Effector memory CD4-positive, alpha-beta T cell (primary cell): ENCODE results near the gene C6orf141.

Source experiments
- DNase-seq, 3 donors: peaks; one replicate each; pipeline ENCODE4 v3.0.0-alpha.2; 2020
- H3K27ac ChIP-seq: 2 replicates; pipeline ENCODE4 v1.7.0; 2013; ENCODE audit warnings: mild to moderate bottlenecking, low read length, moderate library complexity; ENCODE audit not compliant: insufficient read depth, poor library complexity, severe bottlenecking
- H3K27me3 ChIP-seq: replicated peaks from 2 replicates; pipeline ENCODE4 v1.7.0; 2013; ENCODE audit warnings: mild to moderate bottlenecking, low read length; ENCODE audit not compliant: insufficient read depth, control insufficient read depth, poor library complexity, severe bottlenecking
- H3K36me3 ChIP-seq: 2 replicates; pipeline ENCODE4 v1.7.0; 2013; ENCODE audit warnings: mild to moderate bottlenecking, low read length, moderate library complexity; ENCODE audit not compliant: control insufficient read depth, insufficient read depth
- H3K4me1 ChIP-seq: 2 replicates; pipeline ENCODE4 v1.7.0; 2013; ENCODE audit warnings: low read length, mild to moderate bottlenecking; ENCODE audit not compliant: control insufficient read depth, insufficient read depth, poor library complexity, severe bottlenecking
- H3K4me3 ChIP-seq: 2 replicates; pipeline ENCODE4 v1.7.0; 2013; ENCODE audit warnings: low read length, low read depth, mild to moderate bottlenecking; ENCODE audit not compliant: insufficient read depth, poor library complexity, severe bottlenecking
- H3K9me3 ChIP-seq: 2 replicates; pipeline ENCODE4 v1.7.0; 2013; ENCODE audit warnings: mild to moderate bottlenecking, low read length, moderate library complexity; ENCODE audit not compliant: control insufficient read depth

C6orf141 gene

DNA sequence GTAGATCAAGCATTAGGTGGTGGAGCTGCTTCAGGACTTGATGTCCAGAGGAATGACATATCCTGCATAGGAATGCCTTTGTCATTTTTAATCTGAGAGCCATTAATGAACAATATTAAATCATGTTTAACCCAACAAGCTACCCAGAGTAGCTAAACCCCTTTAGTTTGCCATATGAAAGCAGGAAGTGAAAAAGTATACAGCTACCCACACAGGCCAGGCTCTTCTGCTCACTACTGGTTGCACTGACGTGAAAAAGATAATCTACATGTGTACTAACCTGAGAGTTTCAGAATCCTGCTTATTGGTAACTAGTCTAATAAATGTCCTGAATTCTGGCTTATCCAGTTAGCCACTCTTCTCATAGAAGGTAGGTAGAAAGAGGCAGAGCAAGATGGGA, 30.8 kb upstream of the C6orf141 start:
- Histone ChIP-seq H3K27ac (no peak overlapping the region), H3K4me3 (no peak overlapping the region), H3K27me3 (peaks cover 3% of the 10 kb centered on the region), H3K9me3 (no peaks in the 10 kb centered on the region), H3K4me1 (no peaks in the 10 kb centered on the region), H3K36me3 (no peaks in the 10 kb centered on the region)
- DNase-seq: no peak

DNA sequence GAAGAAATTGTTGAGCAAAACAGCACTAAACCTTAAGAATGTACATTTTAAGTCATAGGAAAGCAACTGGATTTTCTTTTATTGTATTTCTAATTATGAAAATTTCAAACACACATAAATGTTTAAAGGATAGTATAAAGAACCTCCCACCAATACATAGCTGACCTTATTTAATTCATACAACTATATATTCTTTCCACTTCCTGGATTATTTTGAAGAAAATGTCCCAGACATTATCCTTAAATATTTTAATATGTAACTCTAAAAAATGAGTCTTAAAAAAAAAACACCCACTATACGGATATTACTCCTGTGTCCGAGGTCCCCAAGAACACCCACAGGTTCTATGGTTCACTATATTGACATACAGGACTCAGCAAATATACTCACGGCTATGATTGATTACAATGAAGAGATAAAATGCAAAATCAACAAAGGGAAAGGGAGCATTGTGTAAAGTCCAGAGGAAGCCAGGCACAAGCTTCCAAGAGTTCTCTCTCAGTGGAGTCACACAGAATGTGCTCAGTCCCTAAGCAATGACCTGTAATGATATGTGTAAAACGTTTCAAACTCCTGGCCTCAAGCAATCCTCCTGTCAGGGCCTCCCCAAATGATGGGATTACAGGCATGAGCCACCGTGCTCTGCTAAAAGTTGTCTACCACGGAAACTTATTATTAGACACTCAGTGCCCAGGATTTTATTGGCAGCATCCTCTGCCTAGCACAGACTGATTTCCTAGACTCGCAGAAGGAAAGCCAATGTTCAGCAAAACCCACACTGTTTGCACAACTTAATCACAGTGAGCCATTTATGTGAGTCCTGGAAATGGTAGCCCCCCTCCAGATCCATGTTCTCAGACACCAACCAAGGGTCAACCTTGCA, 27.5 kb upstream of the C6orf141 start:
- Histone ChIP-seq H3K36me3 (no peaks in the 10 kb centered on the region), H3K4me3 (no peak overlapping the region), H3K4me1 (no peaks in the 10 kb centered on the region), H3K27me3 (peaks cover 3% of the 10 kb centered on the region), H3K27ac (no peak overlapping the region), H3K9me3 (no peaks in the 10 kb centered on the region)
- DNase-seq: no peak

DNA sequence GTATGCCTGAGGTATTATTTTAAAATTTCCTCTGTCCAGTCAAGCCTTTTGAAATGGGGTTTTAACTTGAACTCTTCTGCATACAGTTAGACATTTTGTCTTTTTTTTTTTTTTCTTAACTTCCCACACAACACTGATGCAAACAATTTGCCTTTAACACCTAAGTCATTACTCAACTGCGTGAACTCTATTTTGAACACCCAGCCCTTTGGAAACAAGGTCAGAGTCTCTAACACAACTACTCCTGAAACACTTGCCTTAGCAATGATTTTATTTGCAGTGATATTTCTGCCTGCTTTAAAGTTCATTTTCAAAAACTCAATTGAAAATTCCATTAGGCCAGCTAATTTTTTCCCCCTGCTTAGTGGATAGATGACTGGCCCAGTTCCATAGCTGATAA, 26.6 kb upstream of the C6orf141 start:
- Histone ChIP-seq H3K4me1 (no peaks in the 10 kb centered on the region), H3K27ac (no peak overlapping the region), H3K9me3 (no peaks in the 10 kb centered on the region), H3K36me3 (no peaks in the 10 kb centered on the region), H3K27me3 (peaks cover 3% of the 10 kb centered on the region), H3K4me3 (no peak overlapping the region)
- DNase-seq: no peak

DNA sequence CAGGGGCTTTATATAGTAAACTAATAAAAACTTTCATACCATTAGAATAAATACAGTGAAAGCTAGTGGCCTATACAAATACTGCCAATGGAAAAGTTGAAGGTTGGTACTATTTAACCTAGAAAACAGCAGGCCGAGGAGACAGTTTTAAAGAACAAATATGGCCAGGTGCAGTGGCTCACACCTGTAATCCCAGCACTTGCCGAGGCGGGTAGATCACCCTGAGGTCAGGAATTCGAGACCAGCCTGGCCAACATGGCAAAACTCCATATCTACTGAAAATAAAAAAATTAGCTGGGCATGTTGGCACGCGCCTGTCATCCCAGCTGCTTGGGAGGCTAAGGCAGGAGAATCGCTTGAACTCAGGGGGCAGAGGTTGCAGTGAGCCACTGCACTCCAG, 25.9 kb upstream of the C6orf141 start:
- Histone ChIP-seq H3K36me3 (no peaks in the 10 kb centered on the region), H3K27me3 (no peaks in the 10 kb centered on the region), H3K4me1 (no peaks in the 10 kb centered on the region), H3K4me3 (no peak overlapping the region), H3K27ac (no peak overlapping the region), H3K9me3 (no peaks in the 10 kb centered on the region)
- no peak for DNase-seq

DNA sequence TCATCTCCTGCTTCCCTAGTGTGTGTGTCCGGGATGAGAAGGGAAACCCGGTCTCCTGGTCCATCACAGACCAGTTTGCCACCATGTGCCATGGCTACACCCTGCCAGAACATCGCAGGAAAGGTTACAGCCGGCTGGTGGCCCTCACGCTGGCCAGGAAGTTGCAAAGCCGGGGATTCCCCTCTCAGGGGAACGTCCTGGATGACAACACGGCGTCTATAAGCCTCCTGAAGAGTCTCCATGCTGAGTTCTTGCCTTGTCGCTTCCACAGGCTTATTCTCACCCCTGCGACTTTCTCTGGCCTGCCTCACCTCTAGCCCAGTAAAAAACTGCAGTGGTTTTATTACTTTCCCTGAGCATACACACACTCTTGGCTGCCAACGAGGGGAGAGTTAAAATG, 23.9 kb upstream of the C6orf141 start:
- Histone ChIP-seq H3K4me3 (no peak overlapping the region), H3K9me3 (no peaks in the 10 kb centered on the region), H3K27ac (no peak overlapping the region), H3K4me1 (no peaks in the 10 kb centered on the region), H3K36me3 (no peaks in the 10 kb centered on the region), H3K27me3 (no peaks in the 10 kb centered on the region)
- no peak for DNase-seq

DNA sequence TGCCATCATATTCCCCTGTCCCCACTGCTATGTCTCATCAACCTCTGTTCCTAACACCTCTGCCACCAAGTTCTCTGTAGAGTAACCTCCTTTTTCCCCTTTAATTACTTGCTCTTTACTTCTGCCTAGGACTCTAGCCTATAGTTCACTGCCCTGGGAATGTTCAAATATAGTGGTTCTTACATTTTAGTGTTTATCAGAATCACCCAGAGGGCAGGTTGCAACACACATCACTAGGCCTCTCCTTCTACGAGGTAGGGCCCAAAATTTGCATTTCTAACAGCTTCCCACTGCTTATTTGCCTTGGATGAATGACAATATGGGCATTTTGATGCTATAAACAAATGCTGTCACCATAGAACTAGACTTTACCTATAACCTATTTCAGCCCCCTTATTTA, 23.1 kb upstream of the C6orf141 start:
- Histone ChIP-seq H3K27ac (no peak overlapping the region), H3K36me3 (no peaks in the 10 kb centered on the region), H3K4me1 (no peaks in the 10 kb centered on the region), H3K27me3 (no peaks in the 10 kb centered on the region), H3K4me3 (no peak overlapping the region), H3K9me3 (no peaks in the 10 kb centered on the region)
- no peak for DNase-seq

DNA sequence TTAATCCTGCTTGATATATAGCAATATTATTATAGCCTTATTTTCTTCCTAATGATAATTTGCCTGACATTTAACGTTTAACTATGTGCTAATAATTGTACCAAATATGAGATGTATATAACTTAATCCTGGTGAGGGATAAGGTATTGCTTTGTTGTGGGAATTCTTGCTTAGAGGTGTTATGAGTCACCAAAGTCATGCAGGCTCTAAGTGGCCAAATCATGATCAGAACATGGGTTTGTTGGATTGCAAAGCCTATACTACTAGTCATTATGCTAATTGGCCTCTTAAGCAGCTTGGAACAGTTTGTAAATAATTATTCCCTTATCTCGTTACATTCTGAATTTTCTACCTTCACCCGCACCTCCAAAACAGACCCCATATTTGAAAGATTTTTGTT, 21.9 kb upstream of the C6orf141 start:
- no peak overlapping the region for H3K27ac ChIP-seq
- H3K4me1 ChIP-seq: no peaks in the 10 kb centered on the region
- no peak for DNase-seq
- H3K27me3 ChIP-seq: no peaks in the 10 kb centered on the region
- no peaks in the 10 kb centered on the region for H3K36me3 ChIP-seq
- no peaks in the 10 kb centered on the region for H3K9me3 ChIP-seq
- H3K4me3 ChIP-seq: no peak overlapping the region

DNA sequence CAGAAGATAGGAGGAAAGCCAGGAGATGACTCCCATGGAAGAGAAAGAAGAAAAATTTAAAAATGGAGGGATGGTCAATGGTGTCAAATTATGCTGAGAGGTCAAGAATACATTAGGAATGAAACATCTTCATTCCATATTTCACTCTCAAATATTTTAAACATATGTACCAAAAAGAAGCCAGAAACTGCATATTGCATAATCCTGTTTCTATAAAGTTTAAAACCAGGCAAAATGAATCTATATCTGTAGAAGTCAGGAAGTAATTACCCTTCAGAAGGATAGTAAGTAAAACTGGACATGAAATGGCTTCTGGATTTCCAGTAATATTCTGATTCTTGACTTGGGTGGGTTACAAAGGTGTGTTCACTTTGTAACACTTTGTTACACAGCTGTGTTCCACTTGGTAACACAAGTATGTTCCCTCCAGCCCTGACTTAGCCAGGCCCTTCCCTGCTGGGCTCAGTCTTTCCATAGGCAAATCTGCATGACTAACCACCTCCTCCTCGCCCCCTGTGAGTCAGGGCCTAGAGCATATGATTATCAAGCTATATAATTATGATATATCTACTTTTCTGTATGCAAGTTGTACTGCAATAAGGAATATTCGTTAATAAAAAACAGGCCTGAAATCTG, 20.2 kb upstream of the C6orf141 start:
- H3K36me3 ChIP-seq: no peaks in the 10 kb centered on the region
- no peaks in the 10 kb centered on the region for H3K9me3 ChIP-seq
- no peak overlapping the region for H3K27ac ChIP-seq
- H3K4me3 ChIP-seq: no peak overlapping the region
- H3K27me3 ChIP-seq: no peaks in the 10 kb centered on the region
- no peaks in the 10 kb centered on the region for H3K4me1 ChIP-seq
- no peak for DNase-seq

DNA sequence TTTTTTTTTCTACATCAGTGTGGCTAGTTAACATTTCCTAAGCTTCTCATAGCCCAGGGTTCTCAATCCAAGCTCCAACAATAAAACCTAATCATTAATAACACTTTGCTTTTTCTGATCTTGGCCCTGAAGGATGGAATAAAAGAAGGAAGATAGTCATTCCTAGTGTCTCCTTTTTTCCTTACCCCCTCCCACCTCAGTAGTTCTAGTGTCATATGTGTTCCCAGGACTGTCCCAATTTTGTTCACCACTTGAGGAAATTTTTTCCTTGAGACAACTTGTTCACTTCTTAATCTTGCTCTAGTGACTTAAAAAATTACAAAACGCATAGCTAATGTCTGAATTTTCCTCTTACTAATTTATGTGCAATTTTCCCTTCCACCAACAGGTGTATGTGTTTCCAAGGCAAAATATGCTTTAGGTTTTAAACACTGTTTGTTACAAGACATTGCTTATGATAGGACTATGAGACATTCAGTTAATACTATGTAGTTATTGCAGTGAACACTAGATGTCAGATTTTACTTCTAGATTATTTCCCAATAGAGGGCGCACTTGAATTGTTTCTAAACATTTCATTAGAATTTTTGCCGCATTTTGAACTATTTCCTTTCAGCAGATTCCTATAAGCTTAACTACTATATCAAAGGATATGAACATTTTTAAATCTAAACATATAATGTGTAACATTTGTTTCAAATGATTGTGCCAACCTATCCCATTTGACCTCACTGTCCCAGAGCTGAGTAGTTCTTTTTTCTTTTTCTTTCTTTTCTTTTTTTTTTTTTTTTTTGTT, 18.5 kb upstream of the C6orf141 start:
- Histone ChIP-seq H3K36me3 (no peaks in the 10 kb centered on the region), H3K9me3 (no peaks in the 10 kb centered on the region), H3K27me3 (no peaks in the 10 kb centered on the region), H3K27ac (no peak overlapping the region), H3K4me3 (no peak overlapping the region), H3K4me1 (no peaks in the 10 kb centered on the region)
- no peak for DNase-seq

DNA sequence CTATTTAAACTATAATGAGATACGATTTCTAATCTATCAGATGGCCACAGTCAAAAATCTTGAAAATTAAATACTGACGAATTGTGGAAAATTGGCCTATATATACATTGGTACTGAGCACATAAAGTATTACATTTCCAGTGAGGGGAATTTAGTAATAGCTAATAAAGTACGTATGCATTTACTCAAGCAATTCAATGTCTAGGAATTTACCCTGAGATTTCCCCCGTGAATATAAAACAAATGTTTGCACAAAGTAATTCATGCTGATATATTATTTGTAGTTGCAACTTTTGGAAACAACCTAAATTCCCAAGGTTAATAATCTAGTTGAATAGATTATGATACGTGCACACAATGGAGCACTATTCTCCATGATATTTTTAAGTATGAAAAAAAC, 14.7 kb upstream of the C6orf141 start:
- no peak overlapping the region for H3K27ac ChIP-seq
- H3K27me3 ChIP-seq: no peaks in the 10 kb centered on the region
- H3K36me3 ChIP-seq: no peaks in the 10 kb centered on the region
- no peaks in the 10 kb centered on the region for H3K4me1 ChIP-seq
- no peak overlapping the region for H3K4me3 ChIP-seq
- DNase-seq: no peak
- no peaks in the 10 kb centered on the region for H3K9me3 ChIP-seq
